Skin epidermis (tissue), 12 donors: ENCODE results near the gene CCDC141.
"Not testable (repeated sequence)": the region's sequence is repeated elsewhere in the genome, so short reads cannot be mapped to it uniquely, and the experiment has no call there.

Experiments
- H3K27ac ChIP-seq, 21 experiments: fragments of 200-600 bp; sonication (generic) in 11 of 21; one replicate each; pipeline ENCODE4 v1.5.0; 2020; ENCODE audit warnings: mild to moderate bottlenecking in 3 of 21, inconsistent platforms in 2 of 21, moderate library complexity in 2 of 21
- H3K4me3 ChIP-seq, 7 experiments: fragments of 200-600 bp; sonication (generic) in 2 of 7; one replicate each; pipeline ENCODE4 v1.5.0; 2020; ENCODE audit warnings: inconsistent platforms in 2 of 7, mild to moderate bottlenecking in 2 of 7, moderate library complexity in 1 of 7

CCDC141 gene

DNA sequence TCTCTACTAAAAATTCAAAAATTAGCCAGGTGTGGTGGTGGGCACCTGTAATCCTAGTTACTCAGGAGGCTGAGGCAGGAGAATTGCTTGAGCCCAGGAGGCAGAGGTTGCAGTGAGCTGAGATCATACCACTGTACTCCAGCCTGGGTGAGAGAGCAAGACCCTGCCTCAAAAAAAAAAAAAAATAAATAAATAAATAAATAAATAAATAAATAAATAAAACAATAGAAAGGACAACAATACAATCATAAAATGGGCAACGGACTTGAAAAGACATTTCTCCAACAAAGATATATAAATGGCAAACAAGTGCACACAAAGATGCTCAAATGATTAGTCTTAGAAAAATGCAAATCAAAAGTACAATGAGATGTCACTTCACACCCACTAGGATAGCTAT, 60.5 kb downstream of the CCDC141 start:
- not testable (repeated sequence) for H3K4me3 ChIP-seq

DNA sequence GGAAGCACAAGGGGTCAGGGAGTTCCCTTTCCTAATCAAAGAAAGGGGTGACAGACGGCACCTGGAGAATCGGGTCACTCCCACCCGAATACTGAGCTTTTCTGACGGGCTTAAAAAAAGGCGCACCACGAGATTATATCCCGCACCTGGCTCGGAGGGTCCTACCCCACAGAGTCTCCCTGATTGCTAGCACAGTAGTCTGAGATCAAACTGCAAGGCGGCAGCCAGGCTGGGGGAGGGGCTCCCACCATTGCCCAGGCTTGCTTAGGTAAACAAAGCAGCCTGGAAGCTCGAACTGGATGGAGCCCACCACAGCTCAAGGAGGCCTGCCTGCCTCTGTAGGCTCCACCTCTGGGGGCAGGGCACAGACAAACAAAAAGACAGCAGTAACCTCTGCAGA, 67.3 kb downstream of the CCDC141 start:
- not testable (repeated sequence) for H3K4me3 ChIP-seq

More for the DNA sequence above, 60.5 kb downstream of the CCDC141 start:
- H3K27ac ChIP-seq, result not testable (repeated sequence)

DNA sequence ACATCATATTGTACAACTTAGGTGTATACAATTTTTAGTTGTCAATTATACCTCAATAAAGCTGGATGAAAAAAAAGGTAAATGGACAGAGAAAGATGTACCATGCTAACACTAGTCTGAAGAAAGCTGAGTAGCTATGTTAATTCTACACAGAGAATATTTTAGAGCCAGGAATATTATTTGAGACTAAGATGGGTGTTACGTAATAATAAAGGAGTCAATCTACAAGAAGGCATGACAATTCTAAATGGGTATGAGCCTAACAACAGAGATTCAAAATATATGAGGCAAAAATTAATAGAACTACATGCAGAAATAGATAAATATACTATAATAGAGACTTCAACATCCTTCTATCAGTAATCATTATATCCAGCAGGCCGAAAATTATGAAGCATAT, 69.1 kb downstream of the CCDC141 start:
- H3K27ac ChIP-seq, result no peak overlapping the region

More for the DNA sequence above, 67.3 kb downstream of the CCDC141 start:
- H3K27ac ChIP-seq, result not testable (repeated sequence)

DNA sequence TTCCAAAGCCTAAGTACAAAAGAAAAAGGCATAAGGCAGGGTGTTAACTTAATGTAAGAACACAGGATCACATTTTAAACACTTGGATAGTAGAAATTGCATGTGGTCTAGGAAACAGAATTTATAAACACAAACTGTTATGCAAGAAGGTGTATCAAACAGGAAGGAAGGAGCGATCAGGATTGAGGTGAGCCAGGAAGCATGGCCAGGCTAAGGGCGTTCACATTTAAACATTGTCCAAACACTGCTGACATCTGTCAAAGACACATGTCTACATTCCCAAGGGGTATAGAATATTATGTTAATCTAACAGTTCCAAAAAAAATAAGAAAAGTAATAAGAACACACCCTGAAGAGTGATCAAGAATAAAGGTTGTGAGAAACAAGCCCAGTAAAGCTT, 71.3 kb downstream of the CCDC141 start:
- Histone ChIP-seq H3K27ac (no peak overlapping the region), H3K4me3 (no peak overlapping the region)

More for the DNA sequence above, 69.1 kb downstream of the CCDC141 start:
- H3K4me3 ChIP-seq, result no peak overlapping the region

DNA sequence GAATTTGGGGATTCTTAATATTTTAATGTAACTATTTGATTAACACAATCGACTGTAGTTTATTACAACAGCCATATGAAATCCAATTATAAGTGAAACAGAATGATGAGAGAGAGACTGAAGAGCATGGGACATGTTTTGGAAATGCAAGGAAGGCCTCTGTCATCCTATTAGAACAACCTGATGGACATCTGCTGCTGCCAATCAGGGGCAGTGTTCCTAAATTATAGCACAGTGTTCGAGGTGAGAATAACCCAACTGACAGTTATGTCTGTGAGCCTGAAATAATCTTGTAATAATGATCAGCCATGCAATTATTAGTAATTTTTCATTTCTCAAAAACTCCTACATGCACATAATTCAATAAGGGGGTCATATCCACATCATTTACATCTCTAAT, 73.6 kb downstream of the CCDC141 start:
- H3K27ac ChIP-seq, result no peak overlapping the region
- no peak overlapping the region for H3K4me3 ChIP-seq

DNA sequence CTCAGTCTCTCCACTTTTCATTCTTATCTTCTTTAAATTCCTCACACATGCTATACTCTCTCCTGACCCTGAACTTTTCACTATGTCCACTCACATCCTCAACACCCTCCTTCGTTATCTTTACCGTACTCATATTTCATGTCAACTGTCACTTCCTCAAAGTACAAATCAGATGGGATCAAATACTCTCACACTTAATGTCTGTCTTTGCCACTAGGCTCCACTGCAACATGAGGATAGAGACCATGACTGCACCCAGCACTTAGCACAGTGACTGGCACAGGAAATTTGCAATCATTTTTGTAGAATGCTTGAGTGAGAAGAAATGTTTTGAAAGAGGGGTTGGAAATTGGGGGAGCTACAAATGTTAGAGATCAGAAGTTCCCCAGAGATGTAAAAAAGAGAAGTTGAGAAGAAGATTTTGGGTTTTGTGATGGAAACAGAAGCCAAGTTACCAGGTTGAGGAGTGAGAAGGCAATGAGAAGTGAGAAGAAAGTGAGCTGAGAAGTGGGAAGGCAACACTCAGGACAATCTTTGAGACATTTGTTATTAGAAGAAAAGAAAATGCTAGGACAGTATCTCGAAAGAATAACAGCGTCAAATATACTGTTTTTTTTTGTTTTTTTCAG, 87.0 kb downstream of the CCDC141 start:
- H3K4me3 ChIP-seq, result no peak overlapping the region
- H3K27ac ChIP-seq, result no peak overlapping the region

DNA sequence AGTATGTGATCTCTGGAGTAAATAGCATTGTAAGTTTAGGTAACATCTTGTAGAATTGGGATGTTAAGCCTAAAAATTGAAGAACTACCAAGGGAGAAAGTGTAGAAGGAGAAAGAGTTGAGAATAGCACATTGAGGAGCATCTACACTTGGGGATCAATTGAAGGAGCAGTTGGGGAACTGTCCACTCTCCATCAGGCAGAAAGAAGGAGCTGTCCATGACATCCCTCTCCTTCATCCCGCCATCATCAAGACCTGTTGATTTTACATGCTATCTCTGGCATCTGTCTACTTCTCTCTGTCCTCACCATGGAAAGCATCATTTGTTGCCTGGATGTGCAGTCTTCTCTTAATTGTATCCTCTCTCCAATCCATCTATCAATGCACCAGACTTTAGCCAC, 87.8 kb downstream of the CCDC141 start:
- Histone ChIP-seq H3K4me3 (no peak overlapping the region), H3K27ac (no peak overlapping the region)

DNA sequence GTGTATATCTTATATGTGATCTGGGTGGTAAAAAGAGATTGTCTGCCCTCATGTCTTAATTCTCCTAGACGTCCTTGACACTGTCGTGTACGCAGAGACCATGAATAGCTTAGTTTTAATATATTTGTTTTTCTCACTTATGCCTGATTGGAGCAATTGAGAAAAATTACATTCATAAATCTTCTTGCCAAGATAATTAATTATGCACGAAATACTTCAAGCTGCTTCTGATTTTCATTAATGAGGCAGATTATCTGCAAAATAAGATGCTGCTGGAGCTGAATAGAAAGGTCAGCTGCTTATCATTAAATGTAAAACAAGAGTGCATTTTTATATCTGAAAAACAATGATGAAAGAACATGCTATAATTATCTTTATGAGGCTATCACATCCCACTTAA, 95.9 kb downstream of the CCDC141 start:
- no peak overlapping the region for H3K4me3 ChIP-seq

DNA sequence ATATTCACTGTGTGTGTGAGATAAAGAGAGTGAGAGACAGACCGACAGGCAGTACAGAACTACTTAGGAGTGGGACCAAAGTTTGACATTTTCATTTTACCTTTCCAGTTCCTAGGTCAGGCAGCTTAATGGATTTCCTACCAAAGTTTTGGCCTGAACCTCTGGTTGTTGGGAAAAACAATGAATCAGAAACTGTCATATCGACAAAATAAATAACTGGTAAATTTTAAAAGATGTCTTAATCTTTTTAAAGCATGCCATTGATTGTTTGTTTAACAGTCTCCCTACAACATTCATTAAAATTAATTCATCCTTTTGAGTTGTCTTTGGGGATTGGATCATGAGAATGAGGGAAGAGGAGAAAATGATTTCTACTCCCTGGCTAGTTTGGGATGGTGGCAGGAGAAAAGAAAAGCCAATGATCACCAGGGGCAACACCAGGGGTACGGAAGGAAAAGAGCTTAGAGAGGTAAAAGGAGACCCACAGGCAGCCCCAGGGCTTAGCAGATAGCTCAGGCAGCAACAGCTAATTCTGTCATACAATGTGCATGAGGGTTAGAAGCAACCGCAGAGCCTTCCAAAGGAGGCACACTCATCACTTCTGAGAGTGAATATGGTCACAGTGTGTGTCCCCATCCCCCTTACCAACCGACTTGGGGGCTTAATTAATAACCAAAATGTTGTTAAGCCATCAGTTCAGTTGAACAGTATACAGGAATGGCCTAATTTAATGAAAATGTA, 98.5 kb downstream of the CCDC141 start:
- no peak overlapping the region for H3K27ac ChIP-seq
- H3K4me3 ChIP-seq, result no peak overlapping the region

More for the DNA sequence above, 95.9 kb downstream of the CCDC141 start:
- H3K27ac ChIP-seq, result no peak overlapping the region

DNA sequence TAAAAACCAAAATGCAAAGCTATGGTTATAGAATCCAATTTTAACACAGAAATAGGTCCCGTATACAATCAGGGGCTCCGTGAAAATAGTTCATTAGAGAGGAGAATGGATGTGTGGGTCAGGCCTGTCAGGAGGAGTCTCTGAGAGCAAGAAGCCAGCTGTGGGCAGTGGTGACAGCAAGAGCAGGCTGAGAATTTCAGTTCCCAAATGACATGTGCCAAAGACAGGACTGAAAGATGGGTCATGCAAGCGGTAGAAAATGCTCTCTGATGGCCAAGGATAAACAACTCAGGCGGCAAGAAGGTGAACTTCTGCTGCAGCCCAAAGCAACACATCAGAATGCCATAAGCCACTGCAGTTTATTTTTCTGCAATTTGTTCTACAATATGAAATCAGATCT, 100.4 kb downstream of the CCDC141 start:
- Histone ChIP-seq H3K4me3 (no peak overlapping the region), H3K27ac (no peak overlapping the region)

DNA sequence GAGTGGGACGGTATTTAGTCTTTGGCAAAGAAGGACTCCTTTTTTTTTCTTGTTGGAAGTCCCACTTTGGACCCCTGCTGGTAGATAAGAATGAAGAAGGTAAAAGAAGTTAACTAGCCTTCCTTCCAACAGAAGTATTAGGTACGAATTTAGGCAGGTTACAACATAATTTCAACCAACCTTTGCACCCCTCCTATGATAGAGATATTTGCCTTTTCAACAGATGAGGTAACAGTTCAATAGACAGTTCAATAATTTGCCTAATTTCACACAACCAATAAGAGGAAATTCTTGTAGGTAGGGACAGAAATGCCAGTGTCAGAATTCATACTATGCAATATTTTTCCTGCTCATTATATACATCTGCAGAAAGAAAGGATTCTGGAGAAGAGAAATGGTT, 100.8 kb downstream of the CCDC141 start:
- Histone ChIP-seq H3K27ac (no peak overlapping the region), H3K4me3 (no peak overlapping the region)

DNA sequence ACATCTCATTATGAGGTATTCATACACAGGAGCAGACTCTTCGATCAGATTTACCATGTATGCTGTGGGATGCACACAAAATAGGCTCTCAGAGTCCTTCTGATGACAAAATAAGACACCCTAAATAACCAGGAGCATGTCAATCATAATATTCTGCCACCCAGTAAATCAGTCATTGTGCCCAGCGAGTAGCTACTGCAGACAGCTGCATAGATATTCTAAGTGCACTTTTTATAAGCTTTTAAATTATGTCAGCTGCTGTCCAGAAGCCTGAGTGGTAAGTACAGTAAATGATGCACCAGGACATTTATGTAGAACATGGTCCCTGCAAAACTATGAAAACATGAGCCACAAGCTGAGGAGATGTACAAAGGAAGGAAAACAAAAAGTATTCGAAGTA, 102.9 kb downstream of the CCDC141 start:
- Histone ChIP-seq H3K4me3 (no peak overlapping the region), H3K27ac (no peak overlapping the region)

DNA sequence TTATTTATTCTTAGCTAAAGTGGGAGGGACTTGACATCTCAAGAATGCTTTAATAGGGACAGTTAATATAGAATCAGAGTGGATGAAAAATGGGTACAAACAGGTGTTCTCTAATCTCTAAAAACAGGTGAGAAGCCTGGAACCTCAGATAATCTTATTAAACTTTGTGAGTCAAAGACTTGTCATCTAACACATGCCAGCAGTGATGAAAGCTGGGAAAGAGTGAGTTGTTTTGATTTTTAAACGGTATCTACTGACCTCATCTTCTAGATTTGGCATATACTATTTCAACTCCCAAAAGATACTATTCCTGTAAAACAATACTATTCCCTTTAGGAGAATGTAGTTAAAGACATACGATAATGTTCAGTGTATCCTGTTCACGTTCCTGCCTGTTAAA, 103.4 kb downstream of the CCDC141 start:
- no peak overlapping the region for H3K27ac ChIP-seq

DNA sequence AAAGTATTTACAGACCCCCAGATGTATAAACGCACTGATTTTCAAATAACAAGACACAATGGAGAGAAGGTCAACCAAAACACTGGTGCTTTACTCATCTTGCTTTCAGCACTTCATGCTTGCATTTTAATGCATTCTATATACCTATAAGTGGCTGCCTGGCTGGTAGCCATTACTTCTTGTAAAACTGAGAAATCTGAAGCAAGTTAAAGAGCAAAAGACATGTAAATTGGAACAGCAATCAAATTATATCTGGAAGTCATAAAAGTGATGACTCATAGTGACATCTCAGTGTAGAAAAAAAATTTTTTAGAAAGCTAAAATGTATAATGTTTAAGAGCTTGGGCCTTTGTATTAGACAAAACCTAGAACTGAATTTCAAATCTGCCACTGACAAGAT, 106.2 kb downstream of the CCDC141 start:
- no peak overlapping the region for H3K4me3 ChIP-seq
- H3K27ac ChIP-seq, result no peak overlapping the region

More for the DNA sequence above, 103.4 kb downstream of the CCDC141 start:
- H3K4me3 ChIP-seq, result no peak overlapping the region

DNA sequence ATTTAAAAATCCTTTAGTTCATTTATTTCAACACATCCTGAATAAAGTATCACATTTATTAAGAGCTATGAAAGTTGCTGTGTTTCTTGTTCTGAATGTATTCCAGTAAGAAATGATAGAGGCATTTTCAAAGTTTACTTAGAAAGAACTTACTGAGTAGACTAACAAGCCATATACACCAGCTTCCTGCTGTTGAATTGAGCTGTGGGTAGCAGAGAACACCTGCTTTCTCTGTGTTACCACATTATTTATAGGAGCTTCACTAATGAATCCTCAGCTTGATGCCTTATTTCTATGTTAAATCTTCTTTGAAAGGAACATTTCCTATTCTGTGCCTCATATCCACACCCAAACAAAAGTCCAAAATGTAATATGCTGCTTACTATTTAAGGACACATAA, 115.4 kb downstream of the CCDC141 start:
- no peak overlapping the region for H3K27ac ChIP-seq
- no peak overlapping the region for H3K4me3 ChIP-seq

DNA sequence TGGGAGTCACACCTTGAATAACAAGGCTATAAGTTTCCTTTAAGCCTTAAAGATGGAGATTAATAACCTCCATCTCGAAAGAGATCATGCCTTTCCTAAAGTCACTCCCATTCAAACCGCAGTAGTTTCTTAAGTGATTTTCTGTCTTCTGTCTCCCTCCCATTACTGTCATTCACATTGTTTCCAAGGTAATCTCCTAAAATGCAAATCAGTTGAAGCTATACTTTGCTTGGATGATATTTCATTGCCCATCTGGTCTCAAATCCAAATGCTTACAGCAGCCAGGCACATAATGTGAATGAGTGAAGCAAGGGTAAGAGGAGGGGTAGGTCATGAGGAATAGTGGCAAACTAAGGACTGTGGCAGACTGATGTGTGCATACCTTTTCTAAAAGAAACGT, 116.4 kb downstream of the CCDC141 start:
- Histone ChIP-seq H3K4me3 (no peak overlapping the region), H3K27ac (no peak overlapping the region)

DNA sequence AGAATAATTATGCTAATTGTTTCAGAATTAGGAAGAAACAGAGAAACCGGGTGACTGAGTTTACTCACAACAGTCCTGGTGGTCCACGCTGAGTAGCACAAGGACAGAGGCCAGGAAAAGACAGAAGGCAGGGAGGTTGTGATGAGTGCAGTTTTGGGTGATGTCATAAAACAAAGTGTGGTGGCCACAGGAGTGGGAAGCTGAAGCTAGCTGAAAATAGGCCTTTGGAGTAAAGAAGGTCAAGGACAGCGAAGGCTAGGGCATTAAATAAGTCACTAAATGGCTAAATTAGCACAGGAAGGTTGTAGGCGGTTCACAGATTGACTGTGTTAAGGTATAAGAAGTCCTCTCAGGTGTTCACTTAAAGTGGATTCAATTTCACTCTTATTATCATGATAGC, 121.9 kb downstream of the CCDC141 start:
- Histone ChIP-seq H3K4me3 (no peak overlapping the region), H3K27ac (no peak overlapping the region)

DNA sequence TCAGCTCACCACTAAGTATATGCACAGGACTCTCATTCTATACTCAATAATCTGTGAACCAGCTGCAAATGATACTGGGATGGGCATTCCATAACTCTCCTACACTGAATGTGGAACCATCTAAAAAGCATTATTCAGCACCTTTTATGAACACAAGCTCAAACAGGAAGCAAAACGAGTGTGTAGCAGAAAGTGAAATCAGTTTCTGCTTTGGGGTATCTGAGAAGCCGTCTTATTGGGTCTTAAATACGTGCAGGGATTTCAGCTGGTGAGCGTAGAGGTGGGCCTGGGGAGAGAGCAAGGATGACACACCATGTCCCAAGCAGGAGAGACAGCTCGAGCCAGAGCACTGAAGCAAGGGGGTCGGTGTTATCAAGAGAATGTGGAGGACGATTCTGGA, 122.8 kb downstream of the CCDC141 start:
- H3K27ac ChIP-seq, result no peak overlapping the region
- no peak overlapping the region for H3K4me3 ChIP-seq

DNA sequence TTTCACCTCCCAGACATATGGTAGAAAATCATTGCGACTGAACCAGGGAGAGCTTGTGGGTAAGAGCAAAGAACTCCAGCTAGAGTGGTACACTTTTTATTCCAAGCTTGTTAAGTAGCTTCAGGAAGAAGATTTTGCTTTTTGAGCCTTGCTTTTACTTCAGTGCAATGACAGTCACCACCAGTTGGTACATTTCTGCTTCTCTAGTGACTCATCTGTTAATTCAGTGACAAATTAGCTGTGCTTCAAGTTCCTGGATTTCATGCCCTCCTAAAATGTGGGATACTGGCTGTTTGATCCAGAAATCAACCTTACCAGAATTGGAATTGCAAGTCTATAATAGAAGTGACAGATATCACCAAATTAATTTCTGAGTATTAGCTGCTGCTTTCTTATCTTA, 125.1 kb downstream of the CCDC141 start:
- no peak overlapping the region for H3K4me3 ChIP-seq
- H3K27ac ChIP-seq, result no peak overlapping the region

DNA sequence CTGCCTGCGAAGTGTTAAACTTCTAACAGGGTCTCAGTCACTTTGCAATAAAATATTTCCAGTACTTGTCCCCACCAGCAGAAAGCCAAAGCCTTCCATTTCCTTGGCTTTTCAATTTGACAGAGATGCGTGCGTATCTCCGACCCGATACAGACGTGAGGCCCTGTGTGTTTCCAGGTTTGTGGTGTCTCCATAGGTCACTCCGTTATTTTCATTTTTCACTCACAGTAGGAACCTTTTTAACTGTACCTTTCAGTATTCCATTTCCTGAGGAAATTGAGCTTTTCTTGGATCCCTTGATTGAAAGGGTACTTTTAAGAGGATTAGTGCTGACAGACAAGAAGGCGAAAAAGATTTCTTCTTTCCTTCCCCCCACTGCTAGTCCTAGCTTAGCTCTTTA, 126.4 kb downstream of the CCDC141 start:
- H3K27ac ChIP-seq, result no peak overlapping the region
- H3K4me3 ChIP-seq, result no peak overlapping the region

DNA sequence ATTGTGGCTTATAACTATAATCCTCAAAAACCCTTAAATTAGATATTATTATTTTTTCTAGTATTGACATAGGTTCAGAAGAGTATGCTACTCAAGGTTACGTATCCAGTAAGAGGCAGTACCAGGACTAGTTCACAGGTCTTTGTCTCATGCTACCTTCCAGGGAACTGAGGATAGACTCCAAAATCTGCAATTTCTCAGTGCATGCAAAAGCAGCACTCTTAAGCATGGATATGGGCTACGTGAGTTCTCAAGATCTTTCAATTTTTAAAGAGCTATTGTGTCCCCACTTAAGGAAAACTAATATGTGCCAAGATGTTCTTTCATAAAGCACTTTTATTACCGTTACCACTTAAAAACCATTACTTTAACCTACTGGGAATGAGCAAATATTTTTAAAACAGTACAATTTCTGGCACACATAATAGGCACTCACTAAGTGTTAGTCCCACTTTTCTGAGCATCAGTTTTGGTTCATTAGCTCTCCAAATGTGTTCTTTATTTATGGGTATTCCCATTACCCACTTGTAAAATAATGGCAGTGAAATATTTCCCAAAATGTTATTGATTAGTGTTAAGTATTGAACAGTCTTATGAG, 128.9 kb downstream of the CCDC141 start:
- Histone ChIP-seq H3K4me3 (no peak overlapping the region), H3K27ac (no peak overlapping the region)
